NB4 (cell line): Measurements from ENCODE around the gene KLK15.

Source experiments
- MYC ChIP-seq: IDR thresholded peaks from 2 replicates; pipeline ENCODE4 v1.6.1; 2011; ENCODE audit warnings: low read depth, low read length
- POLR2A ChIP-seq: IDR thresholded peaks from 2 replicates; pipeline ENCODE4 v1.6.1; 2011; ENCODE audit warnings: mild to moderate bottlenecking; ENCODE audit not compliant: insufficient read length; ENCODE audit errors: extremely low read depth
- TF ChIP-seq, protein P1 (sequence below): IDR thresholded peaks from one replicate; pipeline ENCODE4 v1.5.1; 2012; ENCODE audit warnings: low read depth, low read length
- TF ChIP-seq, protein P2 (sequence below): IDR thresholded peaks from 2 replicates; pipeline ENCODE4 v1.6.1; 2011; ENCODE audit warnings: low read depth, low read length

DNA sequence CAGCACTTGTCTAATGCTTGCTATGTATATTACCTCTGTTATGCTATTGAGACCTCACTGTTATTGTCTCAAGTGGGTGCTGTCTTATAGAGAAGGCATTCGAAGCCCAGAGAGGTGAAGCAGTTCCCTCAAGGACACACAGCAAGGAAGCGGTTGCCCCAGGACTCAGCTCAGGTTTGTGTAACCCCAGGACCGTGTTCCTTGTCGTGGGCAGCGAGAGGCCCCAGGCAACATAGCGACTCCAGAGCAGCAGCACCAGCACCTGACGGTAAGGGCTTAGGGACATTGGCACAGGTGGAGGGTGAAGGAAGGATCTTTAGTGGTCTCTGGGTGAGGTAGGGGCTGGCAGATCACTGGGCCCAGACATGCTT, 2.4 kb downstream of the KLK15 start:
- TF ChIP-seq, protein P1, sequence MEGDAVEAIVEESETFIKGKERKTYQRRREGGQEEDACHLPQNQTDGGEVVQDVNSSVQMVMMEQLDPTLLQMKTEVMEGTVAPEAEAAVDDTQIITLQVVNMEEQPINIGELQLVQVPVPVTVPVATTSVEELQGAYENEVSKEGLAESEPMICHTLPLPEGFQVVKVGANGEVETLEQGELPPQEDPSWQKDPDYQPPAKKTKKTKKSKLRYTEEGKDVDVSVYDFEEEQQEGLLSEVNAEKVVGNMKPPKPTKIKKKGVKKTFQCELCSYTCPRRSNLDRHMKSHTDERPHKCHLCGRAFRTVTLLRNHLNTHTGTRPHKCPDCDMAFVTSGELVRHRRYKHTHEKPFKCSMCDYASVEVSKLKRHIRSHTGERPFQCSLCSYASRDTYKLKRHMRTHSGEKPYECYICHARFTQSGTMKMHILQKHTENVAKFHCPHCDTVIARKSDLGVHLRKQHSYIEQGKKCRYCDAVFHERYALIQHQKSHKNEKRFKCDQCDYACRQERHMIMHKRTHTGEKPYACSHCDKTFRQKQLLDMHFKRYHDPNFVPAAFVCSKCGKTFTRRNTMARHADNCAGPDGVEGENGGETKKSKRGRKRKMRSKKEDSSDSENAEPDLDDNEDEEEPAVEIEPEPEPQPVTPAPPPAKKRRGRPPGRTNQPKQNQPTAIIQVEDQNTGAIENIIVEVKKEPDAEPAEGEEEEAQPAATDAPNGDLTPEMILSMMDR, result no peak
- TF ChIP-seq POLR2A, result no peak
- TF ChIP-seq, protein P2, sequence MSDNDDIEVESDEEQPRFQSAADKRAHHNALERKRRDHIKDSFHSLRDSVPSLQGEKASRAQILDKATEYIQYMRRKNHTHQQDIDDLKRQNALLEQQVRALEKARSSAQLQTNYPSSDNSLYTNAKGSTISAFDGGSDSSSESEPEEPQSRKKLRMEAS, result no peak
- TF ChIP-seq MYC, result no peak
